GM12878 (cell line): ENCODE data around the gene SLC12A5. TPM values are rescaled to one million over a fixed set of nuclear protein-coding genes. Genes with fewer than 3 reads are reported as not detected.

Experiments used
- ATAC-seq: fragments of 200-7000 bp; cut with Tn5 transposase; 3 replicates; pipeline ENCODE4 v1.9.1; 2020; ENCODE audit warnings: mild to moderate bottlenecking, moderate library complexity
- BruUV-seq: library from RNA; stranded (reverse); fragments of 400-500 nt; replicated peaks from 2 replicates; lab custom pipeline; 2021; lab: Mats Ljungman, UMichigan
- CTCF ChIA-PET: fragments of 300-600 bp; sonication (Branson Sonifier 250); formaldehyde crosslinking; extraction: SDS; loops from one replicate; lab custom pipeline; 2021; ENCODE audit warnings: inconsistent platforms; lab: Yijun Ruan, JAX
- POLR2A ChIA-PET: fragments of 350-600 bp; formaldehyde crosslinking; extraction: SDS; loops from one replicate; lab custom pipeline; 2021; ENCODE audit warnings: inconsistent platforms; lab: Charles Lee
- RAD21 ChIA-PET: fragments of 300-600 bp; sonication (Branson Sonifier 250); formaldehyde crosslinking; loops from one replicate; lab custom pipeline; 2023; ENCODE audit warnings: antibody characterized with exemption; ENCODE audit not compliant: unreplicated experiment; lab: Charles Lee
- SMC1A ChIA-PET: fragments of 300-600 bp; sonication (Branson Sonifier 250); formaldehyde crosslinking; loops from one replicate; lab custom pipeline; 2023; ENCODE audit not compliant: unreplicated experiment, uncharacterized antibody; lab: Charles Lee
- DNase-seq: peaks from one replicate; pipeline ENCODE4 v3.0.0-alpha.2; 2011; ENCODE audit warnings: low read depth, low spot score
- FAIRE-seq: peaks from 3 replicates; lab custom pipeline; 2011; peaks lifted over from hg19 to GRCh38; lab: Jason Lieb, UNC
- H2AFZ ChIP-seq: 2 replicates; pipeline ENCODE4 v1.6.0; 2011; ENCODE audit warnings: low read depth, low read length, control low read depth; ENCODE audit not compliant: control insufficient read depth
- H3K27ac ChIP-seq: 2 replicates; pipeline ENCODE4 v1.5.1; 2011; ENCODE audit warnings: control low read depth; ENCODE audit not compliant: control insufficient read depth, insufficient read depth
- H3K27me3 ChIP-seq, 2 experiments: replicated peaks in 1 of 2; 2 replicates each; pipeline versions ENCODE4 v1.6.0 to v1.6.1; 2011; ENCODE audit warnings: low read length in 1 of 2; ENCODE audit not compliant: control insufficient read depth in 2 of 2, insufficient read depth in 2 of 2
- H3K36me3 ChIP-seq, 2 experiments: 2 replicates each; pipeline ENCODE4 v1.5.1; 2011; ENCODE audit warnings: low read length in 1 of 2; ENCODE audit not compliant: control insufficient read depth in 2 of 2, insufficient read depth in 2 of 2
- H3K4me1 ChIP-seq: 2 replicates; pipeline ENCODE4 v1.6.1; 2011; ENCODE audit warnings: mild to moderate bottlenecking, low read length, moderate library complexity, mixed read lengths; ENCODE audit not compliant: control insufficient read depth, insufficient read depth
- H3K4me2 ChIP-seq: 2 replicates; pipeline ENCODE4 v1.6.0; 2011; ENCODE audit warnings: control low read depth; ENCODE audit not compliant: control insufficient read depth, insufficient read depth
- H3K4me3 ChIP-seq: fragments of 200-600 bp; sonication (generic); 2 replicates; pipeline ENCODE4 v1.5.1; 2016
- H3K79me2 ChIP-seq: 2 replicates; pipeline ENCODE4 v1.6.0; 2011; ENCODE audit warnings: low read length; ENCODE audit not compliant: control insufficient read depth, insufficient read depth
- H3K9ac ChIP-seq: 2 replicates; pipeline ENCODE4 v1.8.0; 2011; ENCODE audit warnings: low read length, control low read depth, mixed read lengths; ENCODE audit not compliant: control insufficient read depth, insufficient read depth
- H3K9me3 ChIP-seq: replicated peaks from 3 replicates; pipeline ENCODE4 v1.5.1; 2011; ENCODE audit warnings: mild to moderate bottlenecking, low read length; ENCODE audit not compliant: control insufficient read depth, insufficient read depth
- H4K20me1 ChIP-seq: 2 replicates; pipeline ENCODE4 v1.6.0; 2011; ENCODE audit not compliant: control insufficient read depth, insufficient read depth
- ASH2L ChIP-seq: fragments of 300-600, 200-600 bp; sonication (generic); IDR thresholded peaks from 2 replicates; pipeline ENCODE4 v1.6.1; 2017; ENCODE audit warnings: low read depth, mild to moderate bottlenecking, borderline replicate concordance
- CHD2 ChIP-seq: IDR thresholded peaks from 2 replicates; pipeline ENCODE4 v1.6.1; 2011; ENCODE audit warnings: low read depth, low read length, improper control_type of control experiment, borderline replicate concordance
- CHD4 ChIP-seq: fragments of 200-600 bp; sonication (generic); IDR thresholded peaks from 2 replicates; pipeline ENCODE4 v1.6.1; 2016; ENCODE audit warnings: mild to moderate bottlenecking
- CREM ChIP-seq: IDR thresholded peaks from 2 replicates; pipeline ENCODE4 v1.6.1; 2014; ENCODE audit warnings: antibody characterized with exemption, low read depth
- FOXM1 ChIP-seq: IDR thresholded peaks from 2 replicates; pipeline ENCODE4 v1.6.1; 2012; ENCODE audit warnings: low read depth, mild to moderate bottlenecking, inconsistent platforms, low read length, moderate library complexity
- HCFC1 ChIP-seq: fragments of 150-350 bp; IDR thresholded peaks from 2 replicates; pipeline ENCODE4 v1.6.1; 2014; ENCODE audit warnings: low read length
- IKZF1 ChIP-seq: fragments of 450-650 bp; conservative IDR thresholded peaks from 2 replicates; pipeline ENCODE4 v1.6.1; 2017; ENCODE audit warnings: antibody characterized with exemption, mild to moderate bottlenecking
- KLF5 ChIP-seq: fragments of 450-650 bp; IDR thresholded peaks from 2 replicates; pipeline ENCODE4 v1.6.1; 2014; ENCODE audit warnings: mild to moderate bottlenecking; ENCODE audit not compliant: partially characterized antibody
- NBN ChIP-seq: fragments of 450-650 bp; IDR thresholded peaks from 2 replicates; pipeline ENCODE4 v1.6.1; 2016
- RAD21 ChIP-seq: IDR thresholded peaks from 2 replicates; pipeline ENCODE4 v1.6.1; 2011; ENCODE audit warnings: mild to moderate bottlenecking, low read depth, low read length, moderate library complexity; ENCODE audit not compliant: insufficient read depth
- RUNX3 ChIP-seq: IDR thresholded peaks from 2 replicates; pipeline ENCODE4 v1.6.1; 2012; ENCODE audit warnings: low read length, inconsistent platforms
- SPI1 ChIP-seq: IDR thresholded peaks from 2 replicates; pipeline ENCODE4 v1.6.1; 2011; ENCODE audit warnings: low read depth, mild to moderate bottlenecking, low read length, moderate library complexity, borderline replicate concordance; ENCODE audit not compliant: insufficient read depth
- WGBS: methylation state at CpG from one replicate; pipeline ENCODE4 v1.1.6; 2016; ENCODE audit warnings: low lambda C conversion rate; ENCODE audit not compliant: insufficient replicate concordance, insufficient coverage; ENCODE audit errors: missing lambda C conversion rate; 5-methylcytosine and 5-hydroxymethylcytosine counted together
- in situ Hi-C: fragments of 300-500 bp; cut with MboI; formaldehyde crosslinking; loops from 9 replicates; pipeline ENCODE4 v1.14.3; 2018; ENCODE audit warnings: mixed read lengths
- intact Hi-C: fragments of 100-400 bp; cut with micrococcal nuclease; formaldehyde crosslinking; loops from one replicate; pipeline ENCODE4 v1.14.2; 2022; ENCODE audit not compliant: unreplicated experiment
- polyA plus RNA-seq, 11 experiments: library from polyadenylated mRNA; depleted of rRNA in 4 of 11; unstranded in 6 of 11; stranded (reverse) in 5 of 11; fragments of >200 nt; fragmentation: Nextera tagmentation in 4 of 11; fragmentation: Illumina TruSeq in 1 of 11; extraction: Ambion mirVana in 4 of 11; extraction: Trizol in 1 of 11; gene quantifications; 1 replicate in 1 of 11; 2 replicates in 10 of 11; pipeline versions ENCODE4 v1.2.1 to v1.2.3, GENCODE V29; 2011 to 2016; ENCODE audit warnings: inconsistent platforms in 2 of 11, missing spikeins in 2 of 11, low read depth in 1 of 11
- total RNA-seq, 4 experiments: library from RNA; depleted of rRNA in 3 of 4; stranded (reverse); fragments of >200 nt in 3 of 4; fragmentation: Illumina TruSeq in 1 of 4; extraction: Trizol in 1 of 4; gene quantifications; 2 replicates each; pipeline versions ENCODE4 v1.2.1 to v1.2.3, GENCODE V29; 2013 to 2021
- TF ChIP-seq, protein P1 (sequence below): IDR thresholded peaks from 2 replicates; pipeline ENCODE4 v1.6.1; 2012; ENCODE audit warnings: improper control_type of control experiment, low read depth, low read length; ENCODE audit not compliant: insufficient replicate concordance
- TF ChIP-seq, protein P2 (sequence below): fragments of 450-650 bp; IDR thresholded peaks from 2 replicates; pipeline ENCODE4 v1.6.1; 2017; ENCODE audit warnings: mild to moderate bottlenecking, low read depth, inconsistent platforms; ENCODE audit not compliant: poor library complexity, severe bottlenecking
- TF ChIP-seq, protein P3 (sequence below): fragments of 450-650 bp; IDR thresholded peaks from 2 replicates; pipeline ENCODE4 v1.6.1; 2016; ENCODE audit warnings: mild to moderate bottlenecking

Gene SLC12A5
- total and polyA plus RNA-seq, 10 of the 15 experiments (the other 5 are each of a cell fraction or from before 2014, with no cell fraction given): 0.26 to 2.7 (median 1.2) TPM

- TF ChIP-seq, protein P1, sequence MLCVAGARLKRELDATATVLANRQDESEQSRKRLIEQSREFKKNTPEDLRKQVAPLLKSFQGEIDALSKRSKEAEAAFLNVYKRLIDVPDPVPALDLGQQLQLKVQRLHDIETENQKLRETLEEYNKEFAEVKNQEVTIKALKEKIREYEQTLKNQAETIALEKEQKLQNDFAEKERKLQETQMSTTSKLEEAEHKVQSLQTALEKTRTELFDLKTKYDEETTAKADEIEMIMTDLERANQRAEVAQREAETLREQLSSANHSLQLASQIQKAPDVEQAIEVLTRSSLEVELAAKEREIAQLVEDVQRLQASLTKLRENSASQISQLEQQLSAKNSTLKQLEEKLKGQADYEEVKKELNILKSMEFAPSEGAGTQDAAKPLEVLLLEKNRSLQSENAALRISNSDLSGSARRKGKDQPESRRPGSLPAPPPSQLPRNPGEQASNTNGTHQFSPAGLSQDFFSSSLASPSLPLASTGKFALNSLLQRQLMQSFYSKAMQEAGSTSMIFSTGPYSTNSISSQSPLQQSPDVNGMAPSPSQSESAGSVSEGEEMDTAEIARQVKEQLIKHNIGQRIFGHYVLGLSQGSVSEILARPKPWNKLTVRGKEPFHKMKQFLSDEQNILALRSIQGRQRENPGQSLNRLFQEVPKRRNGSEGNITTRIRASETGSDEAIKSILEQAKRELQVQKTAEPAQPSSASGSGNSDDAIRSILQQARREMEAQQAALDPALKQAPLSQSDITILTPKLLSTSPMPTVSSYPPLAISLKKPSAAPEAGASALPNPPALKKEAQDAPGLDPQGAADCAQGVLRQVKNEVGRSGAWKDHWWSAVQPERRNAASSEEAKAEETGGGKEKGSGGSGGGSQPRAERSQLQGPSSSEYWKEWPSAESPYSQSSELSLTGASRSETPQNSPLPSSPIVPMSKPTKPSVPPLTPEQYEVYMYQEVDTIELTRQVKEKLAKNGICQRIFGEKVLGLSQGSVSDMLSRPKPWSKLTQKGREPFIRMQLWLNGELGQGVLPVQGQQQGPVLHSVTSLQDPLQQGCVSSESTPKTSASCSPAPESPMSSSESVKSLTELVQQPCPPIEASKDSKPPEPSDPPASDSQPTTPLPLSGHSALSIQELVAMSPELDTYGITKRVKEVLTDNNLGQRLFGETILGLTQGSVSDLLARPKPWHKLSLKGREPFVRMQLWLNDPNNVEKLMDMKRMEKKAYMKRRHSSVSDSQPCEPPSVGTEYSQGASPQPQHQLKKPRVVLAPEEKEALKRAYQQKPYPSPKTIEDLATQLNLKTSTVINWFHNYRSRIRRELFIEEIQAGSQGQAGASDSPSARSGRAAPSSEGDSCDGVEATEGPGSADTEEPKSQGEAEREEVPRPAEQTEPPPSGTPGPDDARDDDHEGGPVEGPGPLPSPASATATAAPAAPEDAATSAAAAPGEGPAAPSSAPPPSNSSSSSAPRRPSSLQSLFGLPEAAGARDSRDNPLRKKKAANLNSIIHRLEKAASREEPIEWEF: no peak
- TF ChIP-seq, all 136 proteins: peak for 0
Observed at GRCh38 chr20:45998337-45998736, 30.7 kb upstream of the SLC12A5 start (continued).

DNA sequence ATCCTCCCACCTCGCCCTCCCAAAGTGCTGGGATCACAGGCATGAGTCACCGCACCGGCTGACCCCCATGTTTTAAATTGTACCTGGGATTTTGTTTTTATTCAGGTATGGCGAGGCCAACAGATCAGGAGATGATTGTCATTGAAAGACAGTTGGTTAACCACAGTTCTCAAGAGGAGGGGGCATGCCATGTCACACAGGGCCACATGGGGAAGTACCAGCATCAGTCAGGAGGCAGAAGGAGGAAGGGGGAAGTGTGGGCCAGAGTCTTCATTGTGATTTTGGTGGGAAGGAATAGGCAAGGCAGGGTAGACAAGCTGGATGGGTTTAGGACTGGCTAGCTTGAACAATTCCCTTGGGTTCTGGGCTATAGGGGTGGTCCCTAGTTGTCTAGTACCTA, 30.3 kb upstream of the SLC12A5 start:
- ChIA-PET CTCF (interaction anchor here (1.3 to 7.9 kb wide), 6 partner anchors 11 to 199 kb away, joined by 5 to 48 read pairs (median 11); no protein-coding TSS in a partner anchor), POLR2A (interaction anchor here (0.6 to 0.9 kb wide), 2 partner anchors 37 to 230 kb away, joined by 4 to 6 read pairs; no protein-coding TSS in a partner anchor), SMC1A (interaction anchor here (1.0 to 2.2 kb wide), 2 partner anchors 15 to 30 kb away, joined by 4 to 6 read pairs; no protein-coding TSS in a partner anchor), RAD21 (no interaction called here)
- H4K20me1 ChIP-seq: no peaks in the 10 kb centered on the region
- no peaks in the 10 kb centered on the region; a peak in 1 of 4 replicates for H3K27me3 ChIP-seq
- H3K36me3 ChIP-seq: no peaks in the 10 kb centered on the region
- in situ Hi-C loops (no loop called here), intact Hi-C loops (no loop called here)
- 3% methylated on average over 4 of the region's 4 CpGs for WGBS
- 0 out of 2 replicates have a peak overlapping the region, but pooled peaks have one; percentile 9 for H3K4me2 ChIP-seq
- no TSS peak for BruUV-seq
- no peak overlapping the region for H3K9ac ChIP-seq
- H3K27ac ChIP-seq: no peak overlapping the region
- DNase-seq (no peak), ATAC-seq (peak; percentile 82), FAIRE-seq (no peak)
- H3K4me3 ChIP-seq: no peak overlapping the region
- H3K4me1 ChIP-seq: peaks cover 10% of the 10 kb centered on the region
- H3K79me2 ChIP-seq: no peaks in the 10 kb centered on the region
- H3K9me3 ChIP-seq: no peaks in the 10 kb centered on the region
- no peak overlapping the region for H2AFZ ChIP-seq
- TF ChIP-seq ASH2L (no peak), FOXM1 (no peak), CREM (no peak), KLF5 (no peak), CHD4 (no peak), CHD2 (0 out of 2 replicates have a peak, but pooled peaks have one; percentile 19), SPI1 (peak; percentile 61; the same call in 1 of the 2 replicates), RUNX3 (peak; percentile 77), NBN (0 out of 2 replicates have a peak, but pooled peaks have one; percentile 29), RAD21 (no peak), IKZF1 (no peak), HCFC1 (no peak)
- TF ChIP-seq, protein P2, sequence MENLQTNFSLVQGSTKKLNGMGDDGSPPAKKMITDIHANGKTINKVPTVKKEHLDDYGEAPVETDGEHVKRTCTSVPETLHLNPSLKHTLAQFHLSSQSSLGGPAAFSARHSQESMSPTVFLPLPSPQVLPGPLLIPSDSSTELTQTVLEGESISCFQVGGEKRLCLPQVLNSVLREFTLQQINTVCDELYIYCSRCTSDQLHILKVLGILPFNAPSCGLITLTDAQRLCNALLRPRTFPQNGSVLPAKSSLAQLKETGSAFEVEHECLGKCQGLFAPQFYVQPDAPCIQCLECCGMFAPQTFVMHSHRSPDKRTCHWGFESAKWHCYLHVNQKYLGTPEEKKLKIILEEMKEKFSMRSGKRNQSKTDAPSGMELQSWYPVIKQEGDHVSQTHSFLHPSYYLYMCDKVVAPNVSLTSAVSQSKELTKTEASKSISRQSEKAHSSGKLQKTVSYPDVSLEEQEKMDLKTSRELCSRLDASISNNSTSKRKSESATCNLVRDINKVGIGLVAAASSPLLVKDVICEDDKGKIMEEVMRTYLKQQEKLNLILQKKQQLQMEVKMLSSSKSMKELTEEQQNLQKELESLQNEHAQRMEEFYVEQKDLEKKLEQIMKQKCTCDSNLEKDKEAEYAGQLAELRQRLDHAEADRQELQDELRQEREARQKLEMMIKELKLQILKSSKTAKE: no peak
- TF ChIP-seq, protein P3, sequence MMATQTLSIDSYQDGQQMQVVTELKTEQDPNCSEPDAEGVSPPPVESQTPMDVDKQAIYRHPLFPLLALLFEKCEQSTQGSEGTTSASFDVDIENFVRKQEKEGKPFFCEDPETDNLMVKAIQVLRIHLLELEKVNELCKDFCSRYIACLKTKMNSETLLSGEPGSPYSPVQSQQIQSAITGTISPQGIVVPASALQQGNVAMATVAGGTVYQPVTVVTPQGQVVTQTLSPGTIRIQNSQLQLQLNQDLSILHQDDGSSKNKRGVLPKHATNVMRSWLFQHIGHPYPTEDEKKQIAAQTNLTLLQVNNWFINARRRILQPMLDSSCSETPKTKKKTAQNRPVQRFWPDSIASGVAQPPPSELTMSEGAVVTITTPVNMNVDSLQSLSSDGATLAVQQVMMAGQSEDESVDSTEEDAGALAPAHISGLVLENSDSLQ: peak; percentile 76
